ENCODE results near the gene ASCL5. TPM values are rescaled to one million over a fixed set of nuclear protein-coding genes. Genes with fewer than 3 reads are reported as not detected.

Gene ASCL5
- total RNA-seq, 2 experiments from 2014 or later = 0.49 to 0.50 TPM

DNA sequence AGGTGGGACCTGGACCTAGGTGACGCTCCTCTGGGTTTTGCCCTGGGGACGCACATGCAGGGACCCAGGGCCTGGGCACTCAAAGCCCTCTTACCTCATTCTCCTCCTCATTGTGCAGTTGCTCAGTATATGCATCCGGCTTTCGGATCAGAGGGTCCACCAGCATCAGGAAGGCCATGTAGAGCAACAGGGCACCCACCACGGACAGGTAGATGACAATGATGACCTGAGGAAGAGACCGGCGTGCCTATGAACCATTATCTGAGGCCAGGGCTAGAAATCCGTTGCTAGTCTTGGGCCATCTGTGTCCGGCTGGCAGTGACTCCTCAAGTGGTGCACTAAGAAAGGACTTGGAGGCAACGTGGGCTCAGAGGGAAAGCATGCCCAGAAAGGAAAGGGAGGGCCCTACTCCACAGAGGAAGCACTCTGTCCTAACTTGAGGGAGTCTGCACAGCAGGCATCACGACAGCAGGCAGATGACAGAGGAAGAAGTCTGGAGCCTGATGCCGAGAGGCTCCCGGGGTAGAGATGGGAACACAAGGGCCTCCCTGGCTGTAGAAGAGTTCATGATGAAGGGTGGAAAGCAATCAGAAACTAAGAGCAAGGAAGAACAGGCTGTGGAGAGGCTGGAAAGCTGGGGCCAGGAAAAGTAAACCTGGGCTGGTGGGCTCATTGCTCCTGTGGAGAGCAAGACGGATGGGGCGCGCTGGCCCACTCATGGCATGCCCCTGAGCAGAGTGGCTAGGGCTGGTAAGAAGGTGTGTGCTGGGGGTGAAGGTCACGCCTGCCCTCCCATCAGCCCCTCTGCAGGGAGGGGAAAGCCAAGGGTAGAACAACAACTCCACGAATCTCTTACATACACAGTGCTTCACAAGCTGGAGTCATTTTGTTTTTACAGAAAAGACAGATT lies 17.0 kb upstream of the ASCL5 start:
- H3K27ac ChIP-seq (ENCODE audit: low read depth in 1 of 2, low read length in 2 of 2) = no peak overlapping the region
- no peak overlapping the region for H3K27ac Mint-ChIP-seq
- TF ChIP-seq, protein P1, sequence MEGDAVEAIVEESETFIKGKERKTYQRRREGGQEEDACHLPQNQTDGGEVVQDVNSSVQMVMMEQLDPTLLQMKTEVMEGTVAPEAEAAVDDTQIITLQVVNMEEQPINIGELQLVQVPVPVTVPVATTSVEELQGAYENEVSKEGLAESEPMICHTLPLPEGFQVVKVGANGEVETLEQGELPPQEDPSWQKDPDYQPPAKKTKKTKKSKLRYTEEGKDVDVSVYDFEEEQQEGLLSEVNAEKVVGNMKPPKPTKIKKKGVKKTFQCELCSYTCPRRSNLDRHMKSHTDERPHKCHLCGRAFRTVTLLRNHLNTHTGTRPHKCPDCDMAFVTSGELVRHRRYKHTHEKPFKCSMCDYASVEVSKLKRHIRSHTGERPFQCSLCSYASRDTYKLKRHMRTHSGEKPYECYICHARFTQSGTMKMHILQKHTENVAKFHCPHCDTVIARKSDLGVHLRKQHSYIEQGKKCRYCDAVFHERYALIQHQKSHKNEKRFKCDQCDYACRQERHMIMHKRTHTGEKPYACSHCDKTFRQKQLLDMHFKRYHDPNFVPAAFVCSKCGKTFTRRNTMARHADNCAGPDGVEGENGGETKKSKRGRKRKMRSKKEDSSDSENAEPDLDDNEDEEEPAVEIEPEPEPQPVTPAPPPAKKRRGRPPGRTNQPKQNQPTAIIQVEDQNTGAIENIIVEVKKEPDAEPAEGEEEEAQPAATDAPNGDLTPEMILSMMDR (IDR thresholded peaks at IDR 0.05) = no peak
- ATAC-seq (ENCODE audit: poor library complexity) (no peak), DNase-seq (no peak)
- H3K36me3 Mint-ChIP-seq (ENCODE audit: low read depth) = peaks cover 90% of the 10 kb centered on the region
- H3K4me1 Mint-ChIP-seq (ENCODE audit: low read depth) = no peaks in the 10 kb centered on the region
- no peak overlapping the region for H3K4me3 Mint-ChIP-seq
- no peaks in the 10 kb centered on the region for H3K9me3 Mint-ChIP-seq
- no peaks in the 10 kb centered on the region for H3K9me3 ChIP-seq (ENCODE audit: control insufficient read depth in 1 of 2, insufficient read depth in 1 of 2, low read length in 2 of 2)
- H3K36me3 ChIP-seq (ENCODE audit: insufficient read depth, low read length) = peaks cover 56% of the 10 kb centered on the region
- intact Hi-C loops (cut with DNase I, micrococcal nuclease) = no loop called here
- no peaks in the 10 kb centered on the region for H3K27me3 Mint-ChIP-seq
- CTCF ChIA-PET = no interaction called here
- POLR2A ChIA-PET = no interaction called here
- H3K27me3 ChIP-seq (ENCODE audit: control insufficient read depth in 1 of 2, insufficient read depth in 2 of 2, low read length in 2 of 2) = no peaks in the 10 kb centered on the region
- no peaks in the 10 kb centered on the region for H3K4me1 ChIP-seq (ENCODE audit: insufficient read depth, low read length)
- H3K4me3 ChIP-seq (ENCODE audit: low read length) = no peak overlapping the region

DNA sequence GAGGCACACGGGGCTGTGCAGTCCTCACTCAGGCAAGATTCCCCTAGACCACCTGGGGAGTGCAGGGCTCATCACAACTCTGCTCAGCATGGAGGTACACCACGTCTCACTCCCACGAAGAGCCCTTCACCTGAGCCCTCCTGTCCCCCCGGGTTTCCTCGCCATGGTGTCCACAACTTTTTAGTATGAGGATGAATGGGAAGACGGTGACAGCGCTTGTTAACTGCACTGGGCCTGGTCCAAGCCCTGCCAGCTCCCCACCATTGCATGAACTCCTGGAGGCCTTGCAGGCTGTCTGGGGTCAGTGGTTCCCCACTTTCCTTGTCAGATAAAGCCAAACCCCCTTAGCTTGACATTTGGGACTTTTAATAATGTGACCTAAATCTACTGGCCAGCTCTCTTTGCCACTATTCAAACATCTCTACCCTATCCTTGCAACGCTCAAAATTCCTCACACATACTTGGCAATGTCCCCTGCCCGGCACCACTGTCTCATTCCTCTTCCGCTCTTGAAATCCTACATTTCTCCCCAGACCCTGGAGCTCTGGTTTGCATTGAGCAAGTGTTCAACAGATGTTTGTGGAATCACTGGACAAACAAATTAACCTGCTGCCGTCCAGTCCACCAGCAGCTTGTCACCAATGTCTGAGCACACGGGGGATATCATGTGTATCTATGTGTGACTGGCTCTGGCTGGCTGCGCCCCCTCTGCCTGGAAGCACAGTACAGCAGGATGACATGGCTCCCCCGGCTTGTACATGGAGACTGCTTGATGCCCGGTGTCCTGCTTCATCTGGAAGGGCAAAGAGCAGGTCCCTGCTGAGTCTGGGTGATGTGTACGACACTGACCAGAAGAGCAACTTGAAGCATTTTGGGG lies 16.1 kb upstream of the ASCL5 start:
- peaks cover 56% of the 10 kb centered on the region for H3K36me3 ChIP-seq (ENCODE audit: insufficient read depth, low read length)
- CTCF ChIA-PET = no interaction called here
- Mint-ChIP-seq H3K4me1 (ENCODE audit: low read depth) (no peaks in the 10 kb centered on the region), H3K9me3 (no peaks in the 10 kb centered on the region), H3K27ac (no peak overlapping the region), H3K4me3 (no peak overlapping the region), H3K27me3 (no peaks in the 10 kb centered on the region), H3K36me3 (ENCODE audit: low read depth) (peaks cover 88% of the 10 kb centered on the region)
- POLR2A ChIA-PET = no interaction called here
- no peak overlapping the region for H3K4me3 ChIP-seq (ENCODE audit: low read length)
- H3K27ac ChIP-seq (ENCODE audit: low read depth in 1 of 2, low read length in 2 of 2) = no peak overlapping the region
- no peaks in the 10 kb centered on the region for H3K9me3 ChIP-seq (ENCODE audit: control insufficient read depth in 1 of 2, insufficient read depth in 1 of 2, low read length in 2 of 2)
- H3K4me1 ChIP-seq (ENCODE audit: insufficient read depth, low read length) = no peaks in the 10 kb centered on the region
- ATAC-seq (ENCODE audit: poor library complexity) (no peak), DNase-seq (no peak)
- H3K27me3 ChIP-seq (ENCODE audit: control insufficient read depth in 1 of 2, insufficient read depth in 2 of 2, low read length in 2 of 2) = no peaks in the 10 kb centered on the region
- TF ChIP-seq, protein P1 (IDR thresholded peaks at IDR 0.05) = no peak
- intact Hi-C loops (cut with DNase I, micrococcal nuclease) = no loop called here

DNA sequence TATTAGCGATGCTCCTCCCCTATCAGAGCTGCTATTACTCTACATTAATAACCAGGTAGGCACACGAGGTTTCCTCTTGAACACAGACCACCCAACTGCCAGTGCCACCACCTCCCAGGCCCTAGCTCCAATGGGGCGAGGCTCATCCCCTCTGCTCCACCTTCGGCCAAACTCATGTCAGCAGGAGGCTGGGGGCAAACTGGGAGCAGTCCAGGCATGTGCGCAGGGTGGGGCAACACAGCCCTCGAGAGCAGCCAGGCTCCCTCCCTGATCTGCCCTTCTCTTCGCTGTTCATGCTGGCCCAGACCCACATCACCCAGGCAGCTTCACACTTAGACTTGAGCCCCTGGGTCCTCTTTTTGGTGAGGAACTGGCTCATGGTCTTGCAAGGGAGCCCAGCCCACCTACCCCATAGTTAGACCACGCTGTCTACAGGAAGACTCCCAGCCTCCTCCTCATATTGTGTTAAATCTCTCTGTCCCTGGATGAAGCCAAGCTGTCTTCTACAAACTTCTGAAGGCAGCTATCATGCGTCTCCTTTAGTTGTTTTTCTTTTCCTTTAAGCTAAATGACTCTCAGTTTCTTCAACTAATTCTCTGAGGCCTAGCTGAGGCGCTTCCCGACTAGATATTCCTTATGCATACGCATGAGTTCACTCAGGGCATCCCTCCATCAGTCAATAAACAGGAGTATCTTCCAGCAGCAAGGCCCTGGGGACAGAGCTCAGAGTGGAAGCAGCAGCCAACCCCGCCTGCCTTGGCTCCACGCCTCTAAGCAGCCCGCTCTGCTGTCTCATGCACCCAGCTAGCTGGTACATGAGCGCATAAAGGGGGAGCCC lies 15.2 kb upstream of the ASCL5 start:
- POLR2A ChIA-PET = no interaction called here
- DNase-seq (no peak), ATAC-seq (ENCODE audit: poor library complexity) (no peak)
- H3K27me3 ChIP-seq (ENCODE audit: control insufficient read depth in 1 of 2, insufficient read depth in 2 of 2, low read length in 2 of 2) = no peaks in the 10 kb centered on the region
- TF ChIP-seq, protein P1 (IDR thresholded peaks at IDR 0.05) = no peak
- H3K27ac ChIP-seq (ENCODE audit: low read depth in 1 of 2, low read length in 2 of 2) = no peak overlapping the region
- no peaks in the 10 kb centered on the region for H3K9me3 ChIP-seq (ENCODE audit: control insufficient read depth in 1 of 2, insufficient read depth in 1 of 2, low read length in 2 of 2)
- H3K4me3 Mint-ChIP-seq = no peak overlapping the region
- H3K9me3 Mint-ChIP-seq = no peaks in the 10 kb centered on the region
- peaks cover 59% of the 10 kb centered on the region for H3K36me3 ChIP-seq (ENCODE audit: insufficient read depth, low read length)
- no peaks in the 10 kb centered on the region for H3K4me1 ChIP-seq (ENCODE audit: insufficient read depth, low read length)
- intact Hi-C loops (cut with DNase I, micrococcal nuclease) = no loop called here
- CTCF ChIA-PET = no interaction called here
- peaks cover 80% of the 10 kb centered on the region for H3K36me3 Mint-ChIP-seq (ENCODE audit: low read depth)
- no peaks in the 10 kb centered on the region for H3K27me3 Mint-ChIP-seq
- no peak overlapping the region for H3K4me3 ChIP-seq (ENCODE audit: low read length)
- no peak overlapping the region for H3K27ac Mint-ChIP-seq
- no peaks in the 10 kb centered on the region for H3K4me1 Mint-ChIP-seq (ENCODE audit: low read depth)

All from CD4-positive, alpha-beta T cell (primary cell).